Osteocyte (in vitro differentiated cells): Measurements from ENCODE around the gene USP36. TPM values are rescaled to one million over a fixed set of nuclear protein-coding genes. Genes with fewer than 3 reads are reported as not detected.

Experiments used
- DNase-seq: peaks from one replicate; pipeline ENCODE4 v3.0.0; 2021; ENCODE audit warnings: mixed read lengths; ENCODE audit not compliant: unreplicated experiment; ENCODE audit errors: extremely low spot score
- H3K27ac Mint-ChIP-seq: one replicate; pipeline ENCODE4 v1.8.0; 2021; ENCODE audit warnings: mild to moderate bottlenecking, mixed read lengths; ENCODE audit not compliant: unreplicated experiment
- H3K27me3 Mint-ChIP-seq: one replicate; pipeline ENCODE4 v1.8.0; 2021; ENCODE audit warnings: mixed read lengths; ENCODE audit not compliant: unreplicated experiment
- H3K36me3 Mint-ChIP-seq: one replicate; pipeline ENCODE4 v1.8.0; 2021; ENCODE audit warnings: mixed read lengths; ENCODE audit not compliant: unreplicated experiment
- H3K4me1 Mint-ChIP-seq: one replicate; pipeline ENCODE4 v1.8.0; 2021; ENCODE audit warnings: mixed read lengths; ENCODE audit not compliant: unreplicated experiment
- H3K4me3 Mint-ChIP-seq: one replicate; pipeline ENCODE4 v1.8.0; 2021; ENCODE audit warnings: mild to moderate bottlenecking, moderate library complexity, mixed read lengths; ENCODE audit not compliant: unreplicated experiment
- H3K9me3 Mint-ChIP-seq: one replicate; pipeline ENCODE4 v1.8.0; 2021; ENCODE audit warnings: mixed read lengths; ENCODE audit not compliant: unreplicated experiment
- total RNA-seq: library from RNA; stranded (reverse); gene quantifications from 2 replicates; pipeline ENCODE4 v1.2.1, GENCODE V29; 2021
- TF ChIP-seq, protein P1 (sequence below): fragments of 200-600 bp; sonication (generic); IDR thresholded peaks from 2 replicates; pipeline ENCODE4 v1.5.0; 2021; ENCODE audit warnings: antibody characterized with exemption, mild to moderate bottlenecking, moderate library complexity

USP36 gene
- total RNA-seq, 1 donor from 2014 or later = 56.2 TPM

DNA sequence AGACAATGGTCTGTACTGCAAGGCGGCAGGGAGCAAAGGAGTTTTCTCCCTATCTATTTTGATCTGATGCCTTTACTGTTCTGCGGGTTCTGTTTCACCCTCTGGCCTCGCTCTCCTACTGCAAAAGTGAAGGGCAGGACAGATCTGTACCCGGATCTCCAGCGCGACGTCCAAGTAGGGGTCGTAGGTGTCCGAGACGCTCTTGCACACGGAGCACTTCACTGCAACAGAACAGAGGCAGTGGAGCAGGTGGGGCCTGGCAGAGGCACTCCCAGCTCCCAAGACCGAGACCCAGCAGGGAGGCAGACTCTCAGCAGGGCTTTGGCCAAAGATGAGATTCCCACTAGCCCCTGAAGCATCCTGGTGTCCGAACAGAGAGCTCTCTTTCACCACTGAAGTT is 19.8 kb downstream of the USP36 start:
- Mint-ChIP-seq H3K36me3 (peaks cover 73% of the 10 kb centered on the region), H3K4me3 (no peak overlapping the region), H3K27me3 (no peaks in the 10 kb centered on the region), H3K9me3 (no peaks in the 10 kb centered on the region), H3K27ac (no peak overlapping the region), H3K4me1 (peaks cover 17% of the 10 kb centered on the region)
- DNase-seq = no peak
- TF ChIP-seq, protein P1, sequence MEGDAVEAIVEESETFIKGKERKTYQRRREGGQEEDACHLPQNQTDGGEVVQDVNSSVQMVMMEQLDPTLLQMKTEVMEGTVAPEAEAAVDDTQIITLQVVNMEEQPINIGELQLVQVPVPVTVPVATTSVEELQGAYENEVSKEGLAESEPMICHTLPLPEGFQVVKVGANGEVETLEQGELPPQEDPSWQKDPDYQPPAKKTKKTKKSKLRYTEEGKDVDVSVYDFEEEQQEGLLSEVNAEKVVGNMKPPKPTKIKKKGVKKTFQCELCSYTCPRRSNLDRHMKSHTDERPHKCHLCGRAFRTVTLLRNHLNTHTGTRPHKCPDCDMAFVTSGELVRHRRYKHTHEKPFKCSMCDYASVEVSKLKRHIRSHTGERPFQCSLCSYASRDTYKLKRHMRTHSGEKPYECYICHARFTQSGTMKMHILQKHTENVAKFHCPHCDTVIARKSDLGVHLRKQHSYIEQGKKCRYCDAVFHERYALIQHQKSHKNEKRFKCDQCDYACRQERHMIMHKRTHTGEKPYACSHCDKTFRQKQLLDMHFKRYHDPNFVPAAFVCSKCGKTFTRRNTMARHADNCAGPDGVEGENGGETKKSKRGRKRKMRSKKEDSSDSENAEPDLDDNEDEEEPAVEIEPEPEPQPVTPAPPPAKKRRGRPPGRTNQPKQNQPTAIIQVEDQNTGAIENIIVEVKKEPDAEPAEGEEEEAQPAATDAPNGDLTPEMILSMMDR = no peak

DNA sequence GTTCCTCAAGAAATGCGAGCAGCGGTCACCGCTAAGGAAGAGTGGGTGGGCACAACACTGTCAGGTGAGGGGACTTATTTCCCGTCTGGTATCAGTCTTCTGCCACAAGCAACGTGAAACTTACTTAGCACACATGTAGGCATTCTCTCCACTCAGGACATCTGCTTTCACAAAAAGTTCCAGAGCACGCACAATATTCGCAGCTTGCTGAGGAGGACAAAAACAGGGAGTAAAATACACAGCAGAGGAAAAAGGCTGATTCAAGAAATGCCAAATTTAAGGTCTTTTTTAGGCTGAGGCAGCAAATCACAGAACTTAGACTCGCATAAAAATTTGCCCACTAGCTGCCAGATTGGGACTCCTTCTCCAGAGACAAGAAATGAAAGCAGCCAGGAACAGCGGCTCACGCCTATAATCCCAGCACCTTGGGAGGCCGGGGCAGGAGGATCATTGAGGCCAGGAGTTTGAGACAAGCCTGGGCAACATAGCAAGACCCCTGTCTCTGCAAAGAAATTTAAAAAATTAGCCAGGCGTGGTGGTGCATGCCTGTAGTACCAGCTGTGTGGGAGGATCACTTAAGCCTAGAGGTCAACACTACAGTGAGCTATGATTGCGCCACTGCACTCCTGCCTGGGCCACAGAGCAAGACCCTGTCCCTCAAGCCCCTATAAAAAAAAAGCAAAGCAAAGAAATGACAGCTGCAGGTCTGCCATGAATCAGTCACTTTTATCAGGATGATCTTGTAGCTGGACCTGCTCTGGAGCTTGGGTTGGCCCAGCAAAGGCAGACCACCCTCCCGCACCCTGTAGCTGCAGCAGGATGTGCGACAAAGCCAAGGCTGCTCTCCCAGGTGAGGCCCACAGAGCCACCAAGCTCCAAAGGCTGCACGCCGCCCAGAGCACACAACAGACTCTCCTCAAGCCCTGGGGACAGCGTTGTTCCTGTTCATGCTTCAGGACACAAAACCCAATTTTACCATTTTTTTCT is 20.5 kb downstream of the USP36 start:
- H3K4me1 Mint-ChIP-seq = peaks cover 17% of the 10 kb centered on the region
- H3K36me3 Mint-ChIP-seq = peaks cover 70% of the 10 kb centered on the region
- no peaks in the 10 kb centered on the region for H3K27me3 Mint-ChIP-seq
- no peaks in the 10 kb centered on the region for H3K9me3 Mint-ChIP-seq
- no peak overlapping the region for H3K4me3 Mint-ChIP-seq
- no peak for DNase-seq
- no peak overlapping the region for H3K27ac Mint-ChIP-seq
- TF ChIP-seq, protein P1 = no peak

DNA sequence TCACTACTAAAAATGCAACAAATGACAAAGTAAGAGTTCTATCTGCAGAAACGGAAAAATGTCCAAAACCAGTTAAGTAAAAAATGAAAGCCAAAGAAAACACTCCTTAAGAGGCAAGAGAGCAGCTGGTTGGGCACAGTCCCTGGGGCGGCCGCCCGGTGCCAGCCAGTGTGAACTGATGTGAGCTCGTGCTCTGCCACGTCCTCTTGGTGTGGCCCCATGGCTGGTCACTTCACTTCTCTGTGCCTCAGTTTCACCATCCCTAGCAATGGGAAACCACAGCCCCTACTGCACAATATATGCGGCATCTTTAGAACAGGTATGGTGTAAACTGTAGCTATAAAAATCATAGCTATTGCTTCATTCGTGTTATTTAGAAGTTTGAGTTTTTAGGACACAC is 21.2 kb downstream of the USP36 start:
- no peaks in the 10 kb centered on the region for H3K27me3 Mint-ChIP-seq
- peaks cover 17% of the 10 kb centered on the region for H3K4me1 Mint-ChIP-seq
- no peak overlapping the region for H3K4me3 Mint-ChIP-seq
- H3K27ac Mint-ChIP-seq = no peak overlapping the region
- DNase-seq = no peak
- no peaks in the 10 kb centered on the region for H3K9me3 Mint-ChIP-seq
- TF ChIP-seq, protein P1 = no peak
- peaks cover 65% of the 10 kb centered on the region for H3K36me3 Mint-ChIP-seq

DNA sequence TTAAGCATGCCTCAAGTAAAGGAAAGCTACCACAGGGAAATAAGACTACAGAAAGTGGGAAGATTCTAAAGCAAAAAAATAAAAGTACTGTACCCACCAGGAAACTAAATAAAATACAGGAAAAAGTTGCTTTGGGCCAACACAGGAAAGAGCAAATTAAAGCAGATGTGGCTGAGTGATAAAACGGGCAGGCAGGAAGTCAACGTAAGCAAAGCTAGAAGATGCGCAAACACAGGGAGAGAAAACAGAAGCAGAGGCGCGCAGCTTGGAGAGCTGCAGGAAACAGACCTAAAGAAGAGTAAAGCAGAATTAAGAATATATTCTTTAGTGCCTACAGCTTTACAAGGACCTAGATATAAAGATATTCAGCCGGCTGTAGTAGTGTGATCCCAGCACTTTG is 21.7 kb downstream of the USP36 start:
- peaks cover 15% of the 10 kb centered on the region for H3K4me1 Mint-ChIP-seq
- no peak overlapping the region for H3K27ac Mint-ChIP-seq
- H3K27me3 Mint-ChIP-seq = no peaks in the 10 kb centered on the region

More for the DNA sequence above, 21.7 kb downstream of the USP36 start:
- TF ChIP-seq, protein P1 = no peak
- Mint-ChIP-seq H3K4me3 (no peak overlapping the region), H3K9me3 (no peaks in the 10 kb centered on the region), H3K36me3 (peaks cover 65% of the 10 kb centered on the region)
- DNase-seq = no peak
